K562 (cell line): ENCODE results near the gene TTYH2. TPM values are rescaled to one million over a fixed set of nuclear protein-coding genes. Genes with fewer than 3 reads are reported as not detected.

Experiments used
- NELFE ChIP-seq: IDR thresholded peaks from 2 replicates; pipeline ENCODE4 v1.6.1; 2011; ENCODE audit warnings: mild to moderate bottlenecking; ENCODE audit not compliant: insufficient read depth, insufficient read length
- PHF8 ChIP-seq: fragments of 200-600 bp; sonication (generic); IDR thresholded peaks from 2 replicates; pipeline ENCODE4 v1.6.1; 2012; ENCODE audit warnings: mixed run types, mild to moderate bottlenecking, inconsistent platforms, low read length, moderate library complexity, borderline replicate concordance
- PYGO2 ChIP-seq: fragments of 450-650 bp; IDR thresholded peaks from 2 replicates; pipeline ENCODE4 v1.6.1; 2016; ENCODE audit warnings: mild to moderate bottlenecking, missing genetic modification characterization, moderate library complexity, missing compliant biosample characterization
- RERE ChIP-seq: sonication (generic); formaldehyde crosslinking; IDR thresholded peaks from 2 replicates; pipeline ENCODE4 v1.8.0; 2023; ENCODE audit warnings: missing genetic modification reagents, mild to moderate bottlenecking, borderline replicate concordance
- SOX6 ChIP-seq: fragments of 450-650 bp; IDR thresholded peaks from 2 replicates; pipeline ENCODE4 v1.6.1; 2014; ENCODE audit warnings: mild to moderate bottlenecking
- ZNF407 ChIP-seq: fragments of 450-650 bp; IDR thresholded peaks from 2 replicates; pipeline ENCODE4 v1.6.1; 2016; ENCODE audit warnings: low read depth
- ZNF592 ChIP-seq: fragments of 450-650 bp; IDR thresholded peaks from 2 replicates; pipeline ENCODE4 v1.6.1; 2017; ENCODE audit warnings: antibody characterized with exemption, mild to moderate bottlenecking
- polyA plus RNA-seq, 8 experiments: library from polyadenylated mRNA; depleted of rRNA in 4 of 8; stranded (reverse) in 5 of 8; unstranded in 3 of 8; fragments of >200 nt; fragmentation: Nextera tagmentation in 2 of 8; fragmentation: Illumina TruSeq in 1 of 8; extraction: Ambion mirVana in 2 of 8; extraction: Trizol in 1 of 8; gene quantifications; 2 replicates each; pipeline versions ENCODE4 v1.2.1 to v1.2.3, GENCODE V29; 2011 to 2014; ENCODE audit warnings: inconsistent platforms in 1 of 8, missing spikeins in 1 of 8
- total RNA-seq, 7 experiments: library from RNA; depleted of rRNA in 6 of 7; stranded (reverse); fragments of >200 nt in 6 of 7; fragmentation: Illumina TruSeq in 2 of 7; extraction: Trizol in 2 of 7; gene quantifications; 2 replicates each; pipeline versions ENCODE4 v1.2.1 to v1.2.3, GENCODE V29; 2011 to 2021; ENCODE audit warnings: low replicate concordance in 1 of 7

The TTYH2 gene
- total and polyA plus RNA-seq, 9 of the 15 experiments (the other 6 are each of a cell fraction or from before 2014, with no cell fraction given) = 0.03 to 2.0 (median 0.91) TPM

GRCh38 chr17:74203439-74204240, 9.7 kb upstream of the TTYH2 start, which contains the start of gene RPL38 (continued):
- TF ChIP-seq RERE (CRISPR knock-in tag) (no peak), ZNF407 (peak; percentile 100), PYGO2 (tag) (no peak), PHF8 (peak; percentile 95), ZNF592 (no peak), SOX6 (0 out of 2 replicates have a peak, but pooled peaks have one; percentile 47), NELFE (no peak)
